UCSD-AML1 (cell line): ENCODE measurements around the gene ALG1.

Experiments
- DNase-seq: peaks from one replicate; lab custom pipeline; 2025; ENCODE audit not compliant: unreplicated experiment; lab: John Stamatoyannopoulos, UW

Gene ALG1, protein sequence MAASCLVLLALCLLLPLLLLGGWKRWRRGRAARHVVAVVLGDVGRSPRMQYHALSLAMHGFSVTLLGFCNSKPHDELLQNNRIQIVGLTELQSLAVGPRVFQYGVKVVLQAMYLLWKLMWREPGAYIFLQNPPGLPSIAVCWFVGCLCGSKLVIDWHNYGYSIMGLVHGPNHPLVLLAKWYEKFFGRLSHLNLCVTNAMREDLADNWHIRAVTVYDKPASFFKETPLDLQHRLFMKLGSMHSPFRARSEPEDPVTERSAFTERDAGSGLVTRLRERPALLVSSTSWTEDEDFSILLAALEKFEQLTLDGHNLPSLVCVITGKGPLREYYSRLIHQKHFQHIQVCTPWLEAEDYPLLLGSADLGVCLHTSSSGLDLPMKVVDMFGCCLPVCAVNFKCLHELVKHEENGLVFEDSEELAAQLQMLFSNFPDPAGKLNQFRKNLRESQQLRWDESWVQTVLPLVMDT

DNA sequence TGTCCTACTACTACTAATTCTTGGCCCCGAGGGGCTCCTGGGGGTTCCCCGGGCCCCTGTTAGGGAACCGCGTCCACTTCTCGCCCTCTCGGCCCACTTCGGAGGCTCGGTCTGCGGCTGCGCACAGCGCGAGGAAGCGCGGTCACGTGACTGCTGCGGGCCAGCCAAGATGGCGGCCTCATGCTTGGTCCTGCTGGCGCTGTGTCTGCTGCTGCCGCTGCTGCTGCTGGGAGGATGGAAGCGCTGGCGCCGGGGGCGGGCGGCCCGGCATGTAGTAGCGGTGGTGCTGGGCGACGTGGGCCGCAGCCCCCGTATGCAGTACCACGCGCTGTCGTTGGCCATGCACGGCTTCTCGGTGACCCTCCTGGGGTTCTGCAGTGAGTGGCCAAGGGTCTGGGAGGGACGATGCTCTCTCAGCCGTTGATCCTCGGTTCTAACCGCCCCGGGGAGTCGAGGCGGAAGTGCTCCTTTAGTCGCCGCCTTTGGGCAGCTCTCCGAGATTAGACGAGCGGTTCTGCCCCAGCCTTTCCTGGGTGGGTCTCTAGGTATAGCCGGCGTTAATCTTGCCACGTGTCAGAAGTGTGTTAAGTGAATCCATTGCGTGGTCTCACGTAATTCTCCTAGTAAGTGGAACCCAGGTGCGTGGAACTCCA is at the start of gene ALG1:
TSS of gene ALG1 (plus strand) at position 163 of the 653 bp plus-strand sequence. CDS start at position 170, 7 bp downstream.
- peak; percentile 90 for DNase-seq

GRCh38 chr16:5022521-5022920 is 49.1 kb upstream of the ALG1 start:
- DNase-seq: no peak

- no peak for DNase-seq
These were observed 47.0 kb upstream of the ALG1 start for GRCh38 chr16:5024632-5025031.

- DNase-seq: peak; percentile 29
These were observed 46.4 kb upstream of the ALG1 start for GRCh38 chr16:5025171-5025632.

DNA sequence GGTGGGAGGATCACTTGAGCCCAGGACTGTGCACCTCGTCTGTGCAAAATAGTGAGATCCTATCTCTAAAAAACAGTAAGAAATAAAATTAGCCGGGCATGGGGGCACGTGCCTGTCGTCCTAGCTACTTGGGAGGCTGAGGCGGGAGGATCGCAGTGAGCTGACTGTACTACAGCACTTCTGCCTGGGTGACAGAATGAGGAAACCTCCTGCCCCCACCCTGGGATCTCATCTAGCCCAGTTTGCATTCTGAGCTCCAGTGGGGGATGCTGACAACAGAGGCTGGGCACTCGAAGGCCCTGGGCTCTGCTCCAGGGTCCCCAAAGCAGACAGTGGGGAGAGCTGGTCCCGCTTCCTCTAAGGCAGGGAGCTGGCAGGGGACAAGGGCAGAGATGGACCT is 45.0 kb upstream of the ALG1 start:
- DNase-seq: no peak

DNA sequence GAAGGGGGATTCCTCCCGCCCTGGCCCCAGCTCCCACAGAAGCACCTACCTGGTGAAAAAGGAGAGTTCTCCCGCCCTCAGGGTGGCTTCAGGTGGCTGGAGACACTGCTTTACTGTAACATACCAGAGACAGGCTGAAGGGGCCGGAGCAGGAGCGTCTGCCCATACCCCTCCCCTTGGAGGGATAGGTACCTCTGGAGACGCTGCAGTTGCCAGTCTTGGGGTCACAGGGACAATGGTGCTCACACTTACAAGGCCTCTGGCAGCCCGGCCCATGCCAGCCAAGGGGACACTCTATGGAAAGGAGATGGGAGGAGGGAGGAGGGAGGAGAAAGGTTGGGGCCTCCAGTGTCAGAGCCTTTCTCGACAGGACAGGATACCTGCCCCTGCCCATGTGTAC is 44.6 kb upstream of the ALG1 start:
- DNase-seq: no peak

- DNase-seq: no peak
These were observed 43.9 kb upstream of the ALG1 start for GRCh38 chr16:5027575-5028235.

DNA sequence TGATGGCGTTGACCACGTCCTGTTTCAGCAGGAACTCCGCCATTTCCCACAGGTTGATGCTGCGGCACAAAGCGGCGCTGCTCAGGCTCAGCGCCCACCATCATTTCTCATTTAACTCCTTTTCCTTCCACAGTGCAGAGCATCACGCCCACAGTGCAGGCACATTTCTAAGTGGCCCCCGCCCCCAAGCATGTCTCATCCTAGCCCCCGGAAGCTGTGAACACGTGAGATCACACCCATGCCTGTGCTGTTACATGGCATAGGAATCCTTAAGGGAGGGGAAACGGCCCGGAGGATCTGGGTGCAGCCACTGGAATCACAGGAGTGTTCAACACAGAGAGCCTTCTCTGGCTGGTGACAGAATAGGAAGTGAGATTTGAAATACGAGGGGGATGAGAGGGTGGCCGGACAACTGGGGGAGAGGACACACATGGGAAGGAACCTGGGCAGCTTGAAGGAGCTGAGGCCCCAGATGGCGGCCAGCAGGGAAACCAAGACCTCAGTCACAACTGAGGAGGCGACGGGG is 42.6 kb upstream of the ALG1 start:
- DNase-seq: no peak

DNA sequence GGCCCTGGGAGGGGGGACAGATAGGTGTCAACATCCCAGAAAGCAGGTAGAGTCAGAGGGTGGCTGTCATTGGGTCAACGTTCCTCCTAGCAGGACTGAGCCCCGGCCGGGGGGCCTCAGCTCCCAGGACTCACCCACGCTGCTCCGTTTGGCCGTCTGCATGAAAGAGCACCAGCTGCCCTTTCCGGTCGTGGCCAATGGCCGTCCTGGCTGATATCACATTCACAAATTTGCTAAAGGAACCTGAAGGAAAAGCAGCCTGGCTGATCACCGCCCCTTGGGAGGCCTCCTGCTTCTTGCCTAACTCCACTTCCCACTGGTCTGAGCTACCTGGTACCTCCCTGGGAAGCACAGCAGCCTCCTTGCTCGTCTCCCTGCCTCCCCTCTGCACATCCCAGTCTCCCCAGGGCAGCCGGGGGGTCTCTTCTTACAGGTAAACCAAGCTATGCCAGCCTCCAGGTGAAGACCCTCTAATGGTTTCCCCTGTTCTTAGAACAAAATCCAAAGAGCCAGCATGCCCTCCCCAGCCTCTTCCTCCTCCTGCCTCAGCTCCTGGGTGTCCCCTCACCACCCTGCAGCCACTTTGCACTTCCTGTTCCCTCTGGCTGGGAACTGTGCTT is 41.3 kb upstream of the ALG1 start:
- DNase-seq: no peak

DNA sequence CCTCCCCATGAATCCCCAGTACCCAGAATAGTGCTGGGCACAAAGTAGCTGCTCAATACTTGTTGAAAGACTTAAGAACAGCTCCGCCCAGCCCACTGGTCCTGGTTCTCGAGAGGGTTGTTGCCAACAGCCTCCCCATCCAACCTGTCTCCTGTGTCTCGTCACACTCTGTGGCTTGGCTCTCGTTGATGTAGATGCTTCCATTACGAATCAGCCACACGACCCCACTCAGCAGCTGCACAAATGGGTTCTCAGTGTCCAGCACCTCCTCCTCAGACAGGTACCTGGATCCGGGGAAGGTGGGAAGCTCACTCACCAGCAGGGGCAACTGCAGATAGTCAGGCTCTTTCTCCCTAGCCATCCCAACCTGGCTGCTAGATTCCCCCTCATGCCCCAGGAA is 40.0 kb upstream of the ALG1 start:
- no peak for DNase-seq

- no peak for DNase-seq
These were observed 38.9 kb upstream of the ALG1 start for GRCh38 chr16:5032748-5033167.

- peak; percentile 76 for DNase-seq
These were observed 38.1 kb upstream of the ALG1 start, which contains the start of gene NAGPA for GRCh38 chr16:5033256-5034166. NAGPA (minus strand) TSS chr16:5033935; CDS start chr16:5033914, 21 bp downstream.

DNA sequence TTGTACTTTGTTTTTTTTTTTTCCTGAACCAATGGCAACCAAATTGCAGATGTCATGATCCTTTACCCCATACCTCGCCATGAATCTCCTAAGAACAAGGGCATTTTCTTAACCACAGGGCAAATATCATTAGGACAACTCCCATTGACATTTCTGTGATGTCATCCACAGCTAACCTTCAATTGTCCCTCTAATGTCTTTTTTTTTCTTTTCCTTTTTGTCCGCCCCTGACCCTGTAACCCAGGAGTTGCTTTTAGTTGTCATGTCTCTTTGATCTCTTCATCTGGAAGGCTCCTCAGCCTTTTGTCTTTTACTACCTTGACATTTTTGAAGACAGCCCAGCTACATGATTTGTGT is 37.5 kb upstream of the ALG1 start:
- no peak for DNase-seq

DNA sequence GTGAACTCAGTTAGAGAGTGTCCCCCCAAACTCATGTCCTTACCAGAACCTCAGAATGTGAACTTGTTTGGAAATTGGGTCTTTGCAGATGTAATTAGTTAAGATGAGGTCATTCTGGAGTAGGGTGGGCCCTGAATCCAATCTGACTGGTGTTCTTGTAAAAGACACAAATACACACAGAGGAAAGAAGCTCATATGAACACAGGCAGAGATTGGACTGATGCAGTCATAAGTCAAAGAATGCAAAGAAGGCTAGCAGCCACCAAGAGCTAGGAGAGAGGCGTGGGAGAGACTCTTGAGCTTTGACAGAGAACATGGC is 35.8 kb upstream of the ALG1 start:
- no peak for DNase-seq

GRCh38 chr16:5036228-5037156 is 35.2 kb upstream of the ALG1 start:
- no peak for DNase-seq

DNA sequence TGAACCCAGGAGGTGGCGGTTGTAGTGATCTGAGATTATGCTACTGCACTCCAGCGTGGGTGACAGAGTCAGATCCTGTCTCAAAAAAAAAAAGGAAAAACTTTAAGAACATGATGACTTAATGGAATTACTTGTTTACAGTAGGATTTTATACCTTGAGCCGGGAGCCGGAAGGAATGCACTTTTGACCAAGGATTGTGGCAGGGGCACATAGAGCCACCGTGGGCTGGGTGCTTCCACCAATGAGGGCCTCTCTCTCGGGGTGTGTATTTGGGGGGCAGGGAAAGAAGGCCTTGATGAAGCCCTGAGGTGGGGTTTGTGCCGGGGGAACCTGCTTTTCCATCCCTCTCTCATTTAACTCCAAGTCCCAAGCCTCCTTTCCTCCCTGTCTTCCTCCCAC is 31.2 kb upstream of the ALG1 start:
- no peak for DNase-seq

DNA sequence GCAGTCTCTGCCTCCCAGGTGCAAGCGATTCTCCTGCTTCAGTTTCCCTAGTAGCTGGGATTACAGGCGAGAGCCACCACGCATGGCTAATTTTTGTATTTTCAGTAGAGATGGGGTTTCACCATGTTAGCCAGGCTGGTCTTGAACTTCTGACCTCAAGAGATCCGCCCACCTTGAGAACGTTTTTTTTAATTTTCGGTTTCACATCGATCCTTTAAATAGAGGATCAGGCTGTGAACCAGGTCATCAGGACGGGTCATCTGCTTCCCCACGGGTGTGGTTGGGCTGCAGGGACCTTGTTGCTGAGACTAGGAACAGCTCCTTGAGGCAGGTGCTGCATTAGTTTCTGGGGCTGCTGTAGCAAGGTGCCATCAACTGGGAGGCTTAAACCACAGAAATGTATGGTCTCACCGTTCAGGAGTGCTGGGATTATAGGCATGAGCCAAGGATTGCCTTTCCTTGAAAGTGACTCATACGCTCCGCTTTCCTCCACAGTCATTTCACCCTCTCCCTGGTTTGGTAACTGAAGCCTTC is 30.0 kb upstream of the ALG1 start:
- no peak for DNase-seq

GRCh38 chr16:5042574-5043171 is 29.0 kb upstream of the ALG1 start:
- DNase-seq: no peak
